HepG2 (cell line): ENCODE data around the gene ZCCHC3. TPM values are rescaled to one million over a fixed set of nuclear protein-coding genes. Genes with fewer than 3 reads are reported as not detected.

Experiments
- EZH2 ChIP-seq: conservative IDR thresholded peaks from 2 replicates; pipeline ENCODE4 v1.6.1; 2012; ENCODE audit warnings: mild to moderate bottlenecking, low read depth, low read length, moderate library complexity
- FOXK1 ChIP-seq: sonication (generic); formaldehyde crosslinking; IDR thresholded peaks from 2 replicates; pipeline ENCODE4 v1.4.0; 2020; ENCODE audit warnings: low read depth, missing genetic modification reagents, borderline replicate concordance
- JUND ChIP-seq: sonication (generic); formaldehyde crosslinking; IDR thresholded peaks from 2 replicates; pipeline ENCODE4 v1.8.0; 2022; ENCODE audit warnings: mild to moderate bottlenecking, missing genetic modification reagents
- MXD4 ChIP-seq: IDR thresholded peaks from 2 replicates; pipeline ENCODE4 v1.6.1; 2016; ENCODE audit warnings: mild to moderate bottlenecking, missing biosample characterization, missing genetic modification reagents
- RBM22 ChIP-seq: fragments of 200-400 bp; formaldehyde crosslinking; optimal IDR thresholded peaks from 2 replicates; pipeline ENCODE3; 2017; ENCODE audit warnings: mild to moderate bottlenecking, low read length, moderate library complexity
- RELA ChIP-seq: sonication (generic); formaldehyde crosslinking; IDR thresholded peaks from 2 replicates; pipeline ENCODE4 v1.4.0; 2020; ENCODE audit warnings: missing genetic modification reagents
- RORA ChIP-seq: sonication (generic); formaldehyde crosslinking; IDR thresholded peaks from 2 replicates; pipeline ENCODE4 v1.5.0; 2020; ENCODE audit warnings: mild to moderate bottlenecking, missing genetic modification reagents, moderate library complexity
- SAP130 ChIP-seq: IDR thresholded peaks from 2 replicates; pipeline ENCODE4 v1.6.1; 2016; ENCODE audit warnings: low read depth
- SUZ12 ChIP-seq: fragments of 150-350 bp; IDR thresholded peaks from 2 replicates; pipeline ENCODE4 v1.6.1; 2014; ENCODE audit warnings: low read depth, low read length
- TMF1 ChIP-seq: sonication (generic); formaldehyde crosslinking; IDR thresholded peaks from 2 replicates; pipeline ENCODE4 v1.8.1; 2022; ENCODE audit warnings: low read depth, missing genetic modification reagents
- XRCC5 ChIP-seq: fragments of 200-400 bp; formaldehyde crosslinking; optimal IDR thresholded peaks from 2 replicates; pipeline ENCODE3; 2017; ENCODE audit warnings: mild to moderate bottlenecking, low read length
- ZNF362 ChIP-seq: sonication (generic); formaldehyde crosslinking; IDR thresholded peaks from 2 replicates; pipeline ENCODE4 v1.4.0; 2020; ENCODE audit warnings: missing genetic modification reagents, mild to moderate bottlenecking, borderline replicate concordance
- ZNF430 ChIP-seq: sonication (generic); formaldehyde crosslinking; IDR thresholded peaks from 2 replicates; pipeline ENCODE4 v1.9.0; 2021; ENCODE audit warnings: mild to moderate bottlenecking, missing genetic modification reagents
- ZNF547 ChIP-seq: sonication (generic); formaldehyde crosslinking; IDR thresholded peaks from 2 replicates; pipeline ENCODE4 v1.5.1; 2020; ENCODE audit warnings: mild to moderate bottlenecking, missing genetic modification reagents
- ZNF597 ChIP-seq: sonication (generic); formaldehyde crosslinking; IDR thresholded peaks from 2 replicates; pipeline ENCODE4 v1.5.0; 2020; ENCODE audit warnings: missing genetic modification reagents
- ZNF598 ChIP-seq: sonication (generic); formaldehyde crosslinking; IDR thresholded peaks from 2 replicates; pipeline ENCODE4 v1.5.1; 2020; ENCODE audit warnings: mild to moderate bottlenecking, missing genetic modification reagents, borderline replicate concordance
- ZNF710 ChIP-seq: sonication (generic); formaldehyde crosslinking; IDR thresholded peaks from 2 replicates; pipeline ENCODE4 v1.5.0; 2020; ENCODE audit warnings: mild to moderate bottlenecking, missing genetic modification reagents, borderline replicate concordance
- polyA plus RNA-seq, 8 experiments: library from polyadenylated mRNA; depleted of rRNA in 3 of 8; stranded (reverse) in 7 of 8; unstranded in 1 of 8; fragments of >200 nt; fragmentation: Illumina TruSeq in 4 of 8; extraction: Trizol in 4 of 8; gene quantifications; 2 replicates each; pipeline versions ENCODE4 v1.2.1 to v1.2.3, GENCODE V29; 2011 to 2016; ENCODE audit warnings: low read depth in 4 of 8, missing spikeins in 1 of 8, mixed read lengths in 1 of 8; ENCODE audit not compliant: insufficient read depth in 1 of 8
- total RNA-seq, 5 experiments: library from RNA; depleted of rRNA; stranded (reverse); fragments of >200 nt; fragmentation: Illumina TruSeq; extraction: Trizol; gene quantifications; 2 replicates each; pipeline ENCODE4 v1.2.3, GENCODE V29; 2016; ENCODE audit warnings: low read depth in 1 of 5
- TF ChIP-seq, protein P1 (sequence below): sonication (generic); formaldehyde crosslinking; IDR thresholded peaks from 2 replicates; pipeline ENCODE4 v1.4.0; 2020; ENCODE audit warnings: mild to moderate bottlenecking, missing genetic modification reagents, borderline replicate concordance
- TF ChIP-seq, protein P2 (sequence below): IDR thresholded peaks from 2 replicates; pipeline ENCODE4 v1.6.1; 2016; ENCODE audit warnings: low read depth, borderline replicate concordance
- TF ChIP-seq, protein P3 (sequence below): sonication (generic); formaldehyde crosslinking; IDR thresholded peaks from 2 replicates; pipeline ENCODE4 v1.5.0; 2020; ENCODE audit warnings: missing genetic modification reagents

The ZCCHC3 gene
- total and polyA plus RNA-seq, 2 of the 13 experiments (the other 11 are each of a cell fraction or from before 2014, with no cell fraction given), result 46.6 to 63.0 TPM

DNA sequence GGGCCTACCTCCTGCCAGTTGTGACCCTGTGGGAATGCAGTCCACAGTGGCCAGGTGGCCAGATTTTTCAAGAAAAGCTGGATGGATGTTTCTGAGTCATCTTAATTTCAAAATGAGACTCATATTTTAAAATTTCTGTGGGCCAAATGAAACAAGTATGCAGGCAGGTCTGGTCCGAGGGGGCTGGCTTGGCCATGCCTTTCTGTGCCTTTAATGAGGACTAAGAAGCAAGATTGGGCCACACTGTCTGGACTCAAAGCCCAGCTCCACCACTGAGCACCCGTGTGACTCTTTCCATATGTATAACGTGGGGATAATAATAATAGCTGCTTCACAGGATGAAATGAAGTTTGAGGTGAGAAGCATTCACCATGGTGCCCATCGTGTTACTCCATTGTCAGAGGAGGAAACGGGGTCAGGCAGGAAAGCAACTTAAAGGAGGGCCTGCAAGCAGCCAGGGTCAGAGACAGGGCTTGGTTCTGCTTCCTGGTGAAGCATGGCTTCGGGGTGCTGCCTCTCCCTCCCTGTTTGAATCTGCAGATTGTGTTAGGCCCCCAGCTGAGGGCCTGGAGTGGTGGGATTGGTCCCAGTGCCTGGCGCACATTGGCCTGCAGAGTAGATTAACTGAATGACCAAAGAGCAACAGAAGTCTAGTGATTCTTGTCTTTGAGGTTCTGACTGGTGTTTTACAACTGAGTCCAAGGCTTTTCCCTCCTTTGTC lies 31.8 kb downstream of the ZCCHC3 start (continued):
- no peak for TF ChIP-seq JUND (CRISPR knock-in tag)
- TF ChIP-seq FOXK1 (CRISPR knock-in tag), result no peak
- TF ChIP-seq, protein P1, sequence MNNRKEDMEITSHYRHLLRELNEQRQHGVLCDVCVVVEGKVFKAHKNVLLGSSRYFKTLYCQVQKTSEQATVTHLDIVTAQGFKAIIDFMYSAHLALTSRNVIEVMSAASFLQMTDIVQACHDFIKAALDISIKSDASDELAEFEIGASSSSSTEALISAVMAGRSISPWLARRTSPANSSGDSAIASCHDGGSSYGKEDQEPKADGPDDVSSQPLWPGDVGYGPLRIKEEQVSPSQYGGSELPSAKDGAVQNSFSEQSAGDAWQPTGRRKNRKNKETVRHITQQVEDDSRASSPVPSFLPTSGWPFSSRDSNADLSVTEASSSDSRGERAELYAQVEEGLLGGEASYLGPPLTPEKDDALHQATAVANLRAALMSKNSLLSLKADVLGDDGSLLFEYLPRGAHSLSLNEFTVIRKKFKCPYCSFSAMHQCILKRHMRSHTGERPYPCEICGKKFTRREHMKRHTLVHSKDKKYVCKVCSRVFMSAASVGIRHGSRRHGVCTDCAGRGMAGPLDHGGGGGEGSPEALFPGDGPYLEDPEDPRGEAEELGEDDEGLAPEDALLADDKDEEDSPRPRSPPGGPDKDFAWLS (CRISPR knock-in tag), result no peak
- TF ChIP-seq TMF1 (CRISPR knock-in tag), result no peak
- TF ChIP-seq ZNF598 (CRISPR knock-in tag), result no peak
- no peak for TF ChIP-seq ZNF597 (CRISPR knock-in tag)
- TF ChIP-seq, protein P2, sequence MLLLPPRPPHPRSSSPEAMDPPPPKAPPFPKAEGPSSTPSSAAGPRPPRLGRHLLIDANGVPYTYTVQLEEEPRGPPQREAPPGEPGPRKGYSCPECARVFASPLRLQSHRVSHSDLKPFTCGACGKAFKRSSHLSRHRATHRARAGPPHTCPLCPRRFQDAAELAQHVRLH (CRISPR knock-in tag), result no peak
- 0 out of 2 replicates have a peak, but pooled peaks have one; percentile 56 for TF ChIP-seq ZNF547 (CRISPR knock-in tag)
- TF ChIP-seq RBM22, result peak; percentile 68
- TF ChIP-seq ZNF430 (CRISPR knock-in tag), result no peak
- peak; percentile 26; the same call in 1 of the 2 replicates for TF ChIP-seq SAP130 (CRISPR knock-in tag)
- TF ChIP-seq XRCC5, result peak; percentile 5
- TF ChIP-seq RORA (CRISPR knock-in tag), result no peak
- TF ChIP-seq SUZ12, result no peak
- no peak for TF ChIP-seq MXD4 (CRISPR knock-in tag)
- TF ChIP-seq RELA (CRISPR knock-in tag), result no peak
- TF ChIP-seq, protein P3, sequence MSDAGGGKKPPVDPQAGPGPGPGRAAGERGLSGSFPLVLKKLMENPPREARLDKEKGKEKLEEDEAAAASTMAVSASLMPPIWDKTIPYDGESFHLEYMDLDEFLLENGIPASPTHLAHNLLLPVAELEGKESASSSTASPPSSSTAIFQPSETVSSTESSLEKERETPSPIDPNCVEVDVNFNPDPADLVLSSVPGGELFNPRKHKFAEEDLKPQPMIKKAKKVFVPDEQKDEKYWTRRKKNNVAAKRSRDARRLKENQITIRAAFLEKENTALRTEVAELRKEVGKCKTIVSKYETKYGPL (CRISPR knock-in tag), result no peak
- no peak for TF ChIP-seq EZH2
- no peak for TF ChIP-seq ZNF362 (CRISPR knock-in tag)
- 0 out of 2 replicates have a peak, but pooled peaks have one; percentile 4 for TF ChIP-seq ZNF710 (CRISPR knock-in tag)
